H1 (cell line): ENCODE data around the gene PGLYRP4. TPM values are rescaled to one million over a fixed set of nuclear protein-coding genes. Genes with fewer than 3 reads are reported as not detected.

ENCODE experiments used
- CBX5 ChIP-seq: fragments of 300-800, 300-1000 bp; sonication (generic); IDR thresholded peaks from 2 replicates; pipeline ENCODE4 v1.7.1; 2016; ENCODE audit warnings: antibody characterized with exemption, low read length, low read depth
- JUND ChIP-seq: IDR thresholded peaks from 2 replicates; pipeline ENCODE4 v1.6.1; 2011; ENCODE audit warnings: mild to moderate bottlenecking, improper control_type of control experiment, low read length
- MAFK ChIP-seq: IDR thresholded peaks from 2 replicates; pipeline ENCODE4 v1.6.1; 2012; ENCODE audit warnings: low read depth, mild to moderate bottlenecking, improper control_type of control experiment, low read length
- PHF8 ChIP-seq: fragments of 200-600 bp; sonication (generic); conservative IDR thresholded peaks from 2 replicates; pipeline ENCODE4 v1.7.1; 2012; ENCODE audit warnings: low read depth, mild to moderate bottlenecking, inconsistent platforms, low read length, moderate library complexity
- POLR2AphosphoS5 ChIP-seq: IDR thresholded peaks from 2 replicates; pipeline ENCODE4 v1.6.1; 2011; ENCODE audit warnings: low read depth, low read length
- SAP30 ChIP-seq: fragments of 300-600 bp; sonication (generic); IDR thresholded peaks from 2 replicates; pipeline ENCODE4 v1.7.1; 2012; ENCODE audit warnings: low read length, moderate library complexity, mild to moderate bottlenecking, inconsistent platforms; ENCODE audit not compliant: insufficient read depth, insufficient replicate concordance
- SP4 ChIP-seq: IDR thresholded peaks from 2 replicates; pipeline ENCODE4 v1.6.1; 2012; ENCODE audit warnings: low read length, inconsistent platforms
- SRF ChIP-seq: IDR thresholded peaks from 2 replicates; pipeline ENCODE4 v1.6.1; 2011; ENCODE audit warnings: mild to moderate bottlenecking, low read depth, low read length, moderate library complexity
- TBP ChIP-seq: IDR thresholded peaks from 2 replicates; pipeline ENCODE4 v1.6.1; 2011; ENCODE audit warnings: low read depth, low read length, improper control_type of control experiment
- TEAD4 ChIP-seq: IDR thresholded peaks from 2 replicates; pipeline ENCODE4 v1.6.1; 2012; ENCODE audit warnings: low read depth, low read length, inconsistent platforms, mixed read lengths
- ZNF274 ChIP-seq: IDR thresholded peaks from 2 replicates; pipeline ENCODE4 v1.7.0; 2012; ENCODE audit warnings: low read length, borderline replicate concordance; ENCODE audit errors: extremely low read depth
- polyA plus RNA-seq, 7 experiments: library from polyadenylated mRNA; depleted of rRNA in 3 of 7; stranded (reverse) in 5 of 7; unstranded in 2 of 7; fragments of >200 nt in 5 of 7; fragments of 200-250 nt in 2 of 7; gene quantifications; 1 replicate in 5 of 7; 2 replicates in 1 of 7; 4 replicates in 1 of 7; pipeline versions ENCODE4 v1.2.1 to v1.2.3, GENCODE V29; 2011 to 2013; ENCODE audit warnings: missing spikeins in 2 of 7, mixed read lengths in 2 of 7
- total RNA-seq: library from RNA; stranded (reverse); fragmentation: NEBNext Ultra II Directional; extraction: Animal tissue kit (Norgen Biotek cat#: 25700); gene quantifications from 2 replicates; pipeline ENCODE4 v1.2.1, GENCODE V29; 2021
- TF ChIP-seq, protein P1 (sequence below): fragments of 300-600 bp; sonication (generic); IDR thresholded peaks from 2 replicates; pipeline ENCODE4 v1.7.1; 2012; ENCODE audit warnings: low read length, moderate library complexity, mild to moderate bottlenecking, inconsistent platforms; ENCODE audit not compliant: insufficient replicate concordance
- TF ChIP-seq, protein P2 (sequence below): IDR thresholded peaks from 2 replicates; pipeline ENCODE4 v1.6.1; 2012; ENCODE audit warnings: inconsistent platforms

PGLYRP4 gene
- total and polyA plus RNA-seq, 2 of the 8 experiments (the other 6 are each of a cell fraction or from before 2014, with no cell fraction given) = not detected

DNA sequence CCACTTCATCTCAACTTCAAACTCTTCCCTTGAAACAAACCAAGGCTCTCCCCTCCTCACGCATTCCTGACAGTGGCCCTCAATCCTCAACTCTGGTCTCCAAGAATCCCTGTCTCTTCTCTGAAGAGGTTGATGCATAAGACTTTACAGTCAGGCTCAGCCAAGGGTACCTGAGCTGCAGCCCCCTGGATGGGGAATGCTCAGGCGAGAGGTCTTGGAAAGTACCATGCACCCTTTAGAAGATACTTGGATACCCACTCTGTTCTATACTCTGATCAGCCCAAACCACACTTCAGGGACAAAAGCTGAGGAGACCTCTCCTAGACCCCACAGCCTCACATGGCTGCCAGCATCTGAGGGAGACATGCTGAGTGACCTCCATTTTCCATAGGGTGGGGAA is 35.4 kb downstream of the PGLYRP4 start (continued):
- TF ChIP-seq, protein P1, sequence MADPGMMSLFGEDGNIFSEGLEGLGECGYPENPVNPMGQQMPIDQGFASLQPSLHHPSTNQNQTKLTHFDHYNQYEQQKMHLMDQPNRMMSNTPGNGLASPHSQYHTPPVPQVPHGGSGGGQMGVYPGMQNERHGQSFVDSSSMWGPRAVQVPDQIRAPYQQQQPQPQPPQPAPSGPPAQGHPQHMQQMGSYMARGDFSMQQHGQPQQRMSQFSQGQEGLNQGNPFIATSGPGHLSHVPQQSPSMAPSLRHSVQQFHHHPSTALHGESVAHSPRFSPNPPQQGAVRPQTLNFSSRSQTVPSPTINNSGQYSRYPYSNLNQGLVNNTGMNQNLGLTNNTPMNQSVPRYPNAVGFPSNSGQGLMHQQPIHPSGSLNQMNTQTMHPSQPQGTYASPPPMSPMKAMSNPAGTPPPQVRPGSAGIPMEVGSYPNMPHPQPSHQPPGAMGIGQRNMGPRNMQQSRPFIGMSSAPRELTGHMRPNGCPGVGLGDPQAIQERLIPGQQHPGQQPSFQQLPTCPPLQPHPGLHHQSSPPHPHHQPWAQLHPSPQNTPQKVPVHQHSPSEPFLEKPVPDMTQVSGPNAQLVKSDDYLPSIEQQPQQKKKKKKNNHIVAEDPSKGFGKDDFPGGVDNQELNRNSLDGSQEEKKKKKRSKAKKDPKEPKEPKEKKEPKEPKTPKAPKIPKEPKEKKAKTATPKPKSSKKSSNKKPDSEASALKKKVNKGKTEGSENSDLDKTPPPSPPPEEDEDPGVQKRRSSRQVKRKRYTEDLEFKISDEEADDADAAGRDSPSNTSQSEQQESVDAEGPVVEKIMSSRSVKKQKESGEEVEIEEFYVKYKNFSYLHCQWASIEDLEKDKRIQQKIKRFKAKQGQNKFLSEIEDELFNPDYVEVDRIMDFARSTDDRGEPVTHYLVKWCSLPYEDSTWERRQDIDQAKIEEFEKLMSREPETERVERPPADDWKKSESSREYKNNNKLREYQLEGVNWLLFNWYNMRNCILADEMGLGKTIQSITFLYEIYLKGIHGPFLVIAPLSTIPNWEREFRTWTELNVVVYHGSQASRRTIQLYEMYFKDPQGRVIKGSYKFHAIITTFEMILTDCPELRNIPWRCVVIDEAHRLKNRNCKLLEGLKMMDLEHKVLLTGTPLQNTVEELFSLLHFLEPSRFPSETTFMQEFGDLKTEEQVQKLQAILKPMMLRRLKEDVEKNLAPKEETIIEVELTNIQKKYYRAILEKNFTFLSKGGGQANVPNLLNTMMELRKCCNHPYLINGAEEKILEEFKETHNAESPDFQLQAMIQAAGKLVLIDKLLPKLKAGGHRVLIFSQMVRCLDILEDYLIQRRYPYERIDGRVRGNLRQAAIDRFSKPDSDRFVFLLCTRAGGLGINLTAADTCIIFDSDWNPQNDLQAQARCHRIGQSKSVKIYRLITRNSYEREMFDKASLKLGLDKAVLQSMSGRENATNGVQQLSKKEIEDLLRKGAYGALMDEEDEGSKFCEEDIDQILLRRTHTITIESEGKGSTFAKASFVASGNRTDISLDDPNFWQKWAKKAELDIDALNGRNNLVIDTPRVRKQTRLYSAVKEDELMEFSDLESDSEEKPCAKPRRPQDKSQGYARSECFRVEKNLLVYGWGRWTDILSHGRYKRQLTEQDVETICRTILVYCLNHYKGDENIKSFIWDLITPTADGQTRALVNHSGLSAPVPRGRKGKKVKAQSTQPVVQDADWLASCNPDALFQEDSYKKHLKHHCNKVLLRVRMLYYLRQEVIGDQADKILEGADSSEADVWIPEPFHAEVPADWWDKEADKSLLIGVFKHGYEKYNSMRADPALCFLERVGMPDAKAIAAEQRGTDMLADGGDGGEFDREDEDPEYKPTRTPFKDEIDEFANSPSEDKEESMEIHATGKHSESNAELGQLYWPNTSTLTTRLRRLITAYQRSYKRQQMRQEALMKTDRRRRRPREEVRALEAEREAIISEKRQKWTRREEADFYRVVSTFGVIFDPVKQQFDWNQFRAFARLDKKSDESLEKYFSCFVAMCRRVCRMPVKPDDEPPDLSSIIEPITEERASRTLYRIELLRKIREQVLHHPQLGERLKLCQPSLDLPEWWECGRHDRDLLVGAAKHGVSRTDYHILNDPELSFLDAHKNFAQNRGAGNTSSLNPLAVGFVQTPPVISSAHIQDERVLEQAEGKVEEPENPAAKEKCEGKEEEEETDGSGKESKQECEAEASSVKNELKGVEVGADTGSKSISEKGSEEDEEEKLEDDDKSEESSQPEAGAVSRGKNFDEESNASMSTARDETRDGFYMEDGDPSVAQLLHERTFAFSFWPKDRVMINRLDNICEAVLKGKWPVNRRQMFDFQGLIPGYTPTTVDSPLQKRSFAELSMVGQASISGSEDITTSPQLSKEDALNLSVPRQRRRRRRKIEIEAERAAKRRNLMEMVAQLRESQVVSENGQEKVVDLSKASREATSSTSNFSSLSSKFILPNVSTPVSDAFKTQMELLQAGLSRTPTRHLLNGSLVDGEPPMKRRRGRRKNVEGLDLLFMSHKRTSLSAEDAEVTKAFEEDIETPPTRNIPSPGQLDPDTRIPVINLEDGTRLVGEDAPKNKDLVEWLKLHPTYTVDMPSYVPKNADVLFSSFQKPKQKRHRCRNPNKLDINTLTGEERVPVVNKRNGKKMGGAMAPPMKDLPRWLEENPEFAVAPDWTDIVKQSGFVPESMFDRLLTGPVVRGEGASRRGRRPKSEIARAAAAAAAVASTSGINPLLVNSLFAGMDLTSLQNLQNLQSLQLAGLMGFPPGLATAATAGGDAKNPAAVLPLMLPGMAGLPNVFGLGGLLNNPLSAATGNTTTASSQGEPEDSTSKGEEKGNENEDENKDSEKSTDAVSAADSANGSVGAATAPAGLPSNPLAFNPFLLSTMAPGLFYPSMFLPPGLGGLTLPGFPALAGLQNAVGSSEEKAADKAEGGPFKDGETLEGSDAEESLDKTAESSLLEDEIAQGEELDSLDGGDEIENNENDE = no peak
- TF ChIP-seq SAP30 = no peak
- TF ChIP-seq POLR2AphosphoS5 = no peak
- no peak for TF ChIP-seq CBX5
- no peak for TF ChIP-seq TBP
- no peak for TF ChIP-seq ZNF274
- no peak for TF ChIP-seq MAFK
- no peak for TF ChIP-seq SRF
- TF ChIP-seq PHF8 = no peak
- no peak for TF ChIP-seq JUND
- TF ChIP-seq, protein P2, sequence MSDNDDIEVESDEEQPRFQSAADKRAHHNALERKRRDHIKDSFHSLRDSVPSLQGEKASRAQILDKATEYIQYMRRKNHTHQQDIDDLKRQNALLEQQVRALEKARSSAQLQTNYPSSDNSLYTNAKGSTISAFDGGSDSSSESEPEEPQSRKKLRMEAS = no peak
- no peak for TF ChIP-seq TEAD4
- TF ChIP-seq SP4 = no peak
